CD4-positive, alpha-beta T cell (primary cell): ENCODE data around the gene P4HA3. TPM values are rescaled to one million over a fixed set of nuclear protein-coding genes. Genes with fewer than 3 reads are reported as not detected.
A peak's percentile ranks its signal among the peaks of the same experiment; 100 is the strongest.

Experiments
- ATAC-seq: fragments of 200-7000 bp; cut with Tn5 transposase; one replicate; pipeline ENCODE4 v1.10.0; 2022; ENCODE audit warnings: mild to moderate bottlenecking; ENCODE audit not compliant: poor library complexity
- CTCF ChIA-PET: fragments of 350-600 bp; sonication (Branson Sonifier 250); formaldehyde crosslinking; loops from one replicate; lab custom pipeline; 2021; ENCODE audit warnings: antibody characterized with exemption, inconsistent platforms; lab: Charles Lee
- POLR2A ChIA-PET: fragments of 350-600 bp; sonication (Branson Sonifier 250); formaldehyde crosslinking; loops from one replicate; lab custom pipeline; 2021; ENCODE audit warnings: antibody characterized with exemption, inconsistent platforms; lab: Charles Lee
- DNase-seq, 14 experiments: peaks; one replicate each; pipeline ENCODE4 v3.0.0-alpha.2; 2013 to 2020; ENCODE audit warnings: mixed read lengths in 2 of 14
- H3K27ac ChIP-seq, 2 donors: one replicate each; pipeline versions ENCODE4 v1.5.1 to v1.7.0; 2013; ENCODE audit warnings: low read length in 2 of 2, low read depth in 1 of 2, mild to moderate bottlenecking in 1 of 2
- H3K27me3 ChIP-seq, 2 experiments: 1 replicate in 1 of 2; 2 replicates in 1 of 2; pipeline versions ENCODE4 v1.6.1 to v1.7.0; 2013; ENCODE audit warnings: low read length in 2 of 2, control low read depth in 1 of 2, mild to moderate bottlenecking in 1 of 2, moderate library complexity in 1 of 2; ENCODE audit not compliant: insufficient read depth in 2 of 2, control insufficient read depth in 1 of 2
- H3K36me3 ChIP-seq: one replicate; pipeline ENCODE4 v1.6.1; 2013; ENCODE audit warnings: low read length, control low read depth; ENCODE audit not compliant: insufficient read depth
- H3K4me1 ChIP-seq: one replicate; pipeline ENCODE4 v1.6.1; 2013; ENCODE audit warnings: low read length, control low read depth; ENCODE audit not compliant: insufficient read depth
- H3K4me3 ChIP-seq: one replicate; pipeline ENCODE4 v1.5.1; 2013; ENCODE audit warnings: mild to moderate bottlenecking, low read length, moderate library complexity
- H3K9me3 ChIP-seq, 2 experiments: 1 replicate in 1 of 2; 2 replicates in 1 of 2; pipeline versions ENCODE4 v1.6.1 to v1.7.0; 2013; ENCODE audit warnings: low read length in 2 of 2, mild to moderate bottlenecking in 2 of 2, control low read depth in 1 of 2, moderate library complexity in 1 of 2; ENCODE audit not compliant: control insufficient read depth in 1 of 2, insufficient read depth in 1 of 2
- H3K27ac Mint-ChIP-seq: one replicate; pipeline ENCODE4 v1.8.0; 2020; ENCODE audit warnings: mixed read lengths
- H3K27me3 Mint-ChIP-seq: one replicate; pipeline ENCODE4 v1.8.0; 2021; ENCODE audit warnings: mixed read lengths
- H3K36me3 Mint-ChIP-seq: one replicate; pipeline ENCODE4 v1.8.0; 2021; ENCODE audit warnings: low read depth, mixed read lengths
- H3K4me1 Mint-ChIP-seq: one replicate; pipeline ENCODE4 v1.8.0; 2021; ENCODE audit warnings: low read depth, mixed read lengths
- H3K4me3 Mint-ChIP-seq: one replicate; pipeline ENCODE4 v1.8.0; 2020; ENCODE audit warnings: mild to moderate bottlenecking, mixed read lengths
- H3K9me3 Mint-ChIP-seq: one replicate; pipeline ENCODE4 v1.8.0; 2020; ENCODE audit warnings: mixed read lengths
- CTCF ChIP-seq: fragments of 200-600 bp; IDR thresholded peaks from one replicate; pipeline ENCODE4 v1.8.0; 2022; ENCODE audit warnings: antibody characterized with exemption, mild to moderate bottlenecking
- intact Hi-C, 2 experiments: fragments of 100-400 bp; cut with DNase I in 1 of 2; cut with micrococcal nuclease in 1 of 2; formaldehyde crosslinking; loops; one replicate each; pipeline versions ENCODE4 v1.15.1 to v1.9.0; 2023 to 2025; cut with DNase I, micrococcal nuclease
- total RNA-seq, 174 experiments: library from RNA in 2 of 174; stranded (reverse) in 2 of 174; gene quantifications; one replicate each; pipeline ENCODE4 v1.2.3 and lab custom pipeline; 2021 to 2026

P4HA3 gene
- total RNA-seq, 2 experiments from 2014 or later, result not detected

- H3K4me1 ChIP-seq, result no peaks in the 10 kb centered on the region
- H3K4me3 Mint-ChIP-seq, result no peak overlapping the region
- DNase-seq, result no peak
- H3K27me3 Mint-ChIP-seq, result no peaks in the 10 kb centered on the region
- no peak overlapping the region for H3K27ac ChIP-seq
- H3K9me3 ChIP-seq, result no peaks in the 10 kb centered on the region
- H3K9me3 Mint-ChIP-seq, result peaks cover 3% of the 10 kb centered on the region
- no peak overlapping the region for H3K27ac Mint-ChIP-seq
- ChIA-PET POLR2A (no interaction called here), CTCF (no interaction called here)
- no peaks in the 10 kb centered on the region for H3K4me1 Mint-ChIP-seq
- ATAC-seq, result no peak
- no peaks in the 10 kb centered on the region for H3K36me3 ChIP-seq
- intact Hi-C loops, result no loop called here
- no peaks in the 10 kb centered on the region for H3K27me3 ChIP-seq
- H3K4me3 ChIP-seq, result no peak overlapping the region
- peaks cover 29% of the 10 kb centered on the region for H3K36me3 Mint-ChIP-seq
- TF ChIP-seq CTCF, result no peak
Measured at GRCh38 chr11:74221816-74222215, 89.6 kb downstream of the P4HA3 start.

- TF ChIP-seq CTCF, result no peak
- Mint-ChIP-seq H3K9me3 (peaks cover 3% of the 10 kb centered on the region), H3K27ac (peak overlapping the region; percentile 57), H3K27me3 (no peaks in the 10 kb centered on the region), H3K4me3 (no peak overlapping the region), H3K36me3 (peaks cover 28% of the 10 kb centered on the region), H3K4me1 (no peaks in the 10 kb centered on the region)
- Histone ChIP-seq H3K27me3 (no peaks in the 10 kb centered on the region), H3K4me1 (no peaks in the 10 kb centered on the region), H3K4me3 (no peak overlapping the region), H3K27ac (no peak overlapping the region), H3K9me3 (no peaks in the 10 kb centered on the region), H3K36me3 (no peaks in the 10 kb centered on the region)
- ATAC-seq (no peak), DNase-seq (no peak)
- intact Hi-C loops, result no loop called here
- ChIA-PET POLR2A (interaction anchor here (0.5 to 0.7 kb wide), 2 partner anchors 12 to 1801 kb away, joined by 3 read pairs; no protein-coding TSS in a partner anchor), CTCF (no interaction called here)
Measured at GRCh38 chr11:74220376-74220775, 91.1 kb downstream of the P4HA3 start.

Other genes with a start within 250 kb of the P4HA3 start
- gene C2CD3, start 140.6 kb downstream of the P4HA3 start, total RNA-seq, result 10 to 100 TPM; 31.9 to 35.1 TPM
- gene PPME1, start 140.4 kb downstream of the P4HA3 start, total RNA-seq, result 10 to 100 TPM; 13.7 to 16.3 TPM
- 10 to 100 TPM; 10.2 to 11.8 TPM for gene PGM2L1, start 86.8 kb upstream of the P4HA3 start, total RNA-seq
- under 1 TPM; 0.08 to 0.22 TPM for gene KCNE3, start 155.9 kb upstream of the P4HA3 start, total RNA-seq
- gene LIPT2, start 182.1 kb upstream of the P4HA3 start, total RNA-seq, result 10 to 100 TPM; 10.7 to 10.9 TPM